ENCODE results near the gene DGKB.

Gene DGKB

GRCh38 chr7:14759785-14760184 is 142.8 kb downstream of the DGKB start:
- DNase-seq (ENCODE audit: low spot score), result no peak

- DNase-seq (ENCODE audit: low spot score), result no peak
Measured at GRCh38 chr7:14754631-14755030, 147.9 kb downstream of the DGKB start.

- DNase-seq (ENCODE audit: low spot score), result no peak
Measured at GRCh38 chr7:14752301-14752700, 150.2 kb downstream of the DGKB start.

GRCh38 chr7:14751461-14751860 is 151.1 kb downstream of the DGKB start:
- DNase-seq (ENCODE audit: low spot score), result no peak

GRCh38 chr7:14748461-14748860 is 154.1 kb downstream of the DGKB start:
- DNase-seq (ENCODE audit: low spot score), result peak; percentile 88

- peak; percentile 48 for DNase-seq (ENCODE audit: low spot score)
Measured at GRCh38 chr7:14747701-14748100, 154.8 kb downstream of the DGKB start.

GRCh38 chr7:14745076-14745475 is 157.5 kb downstream of the DGKB start:
- no peak for DNase-seq (ENCODE audit: low spot score)

- DNase-seq (ENCODE audit: low spot score), result no peak
Measured at GRCh38 chr7:14740606-14741005, 161.9 kb downstream of the DGKB start.

- DNase-seq (ENCODE audit: low spot score), result no peak
Measured at GRCh38 chr7:14739841-14740185, 162.7 kb downstream of the DGKB start.

- DNase-seq (ENCODE audit: low spot score), result no peak
Measured at GRCh38 chr7:14739168-14739840, 163.2 kb downstream of the DGKB start.

GRCh38 chr7:14738086-14738485 is 164.5 kb downstream of the DGKB start:
- no peak for DNase-seq (ENCODE audit: low spot score)

GRCh38 chr7:14734839-14735321 is 167.7 kb downstream of the DGKB start:
- no peak for DNase-seq (ENCODE audit: low spot score)

- DNase-seq (ENCODE audit: low spot score), result no peak
Measured at GRCh38 chr7:14720785-14721184, 181.8 kb downstream of the DGKB start.

- peak; percentile 28 for DNase-seq (ENCODE audit: low spot score)
Measured at GRCh38 chr7:14717816-14718215, 184.7 kb downstream of the DGKB start.

GRCh38 chr7:14717169-14717568 is 185.4 kb downstream of the DGKB start:
- DNase-seq (ENCODE audit: low spot score), result no peak

GRCh38 chr7:14714161-14714728 is 188.3 kb downstream of the DGKB start:
- no peak for DNase-seq (ENCODE audit: low spot score)

- no peak for DNase-seq (ENCODE audit: low spot score)
Measured at GRCh38 chr7:14698239-14698638, 204.3 kb downstream of the DGKB start.

GRCh38 chr7:14697684-14698083 is 204.9 kb downstream of the DGKB start:
- no peak for DNase-seq (ENCODE audit: low spot score)

- peak; percentile 22 for DNase-seq (ENCODE audit: low spot score)
Measured at GRCh38 chr7:14691597-14692203, 210.9 kb downstream of the DGKB start.

- no peak for DNase-seq (ENCODE audit: low spot score)
Measured at GRCh38 chr7:14691034-14691433, 211.5 kb downstream of the DGKB start.

- no peak for DNase-seq (ENCODE audit: low spot score)
Measured at GRCh38 chr7:14690486-14690885, 212.1 kb downstream of the DGKB start.

- no peak for DNase-seq (ENCODE audit: low spot score)
Measured at GRCh38 chr7:14690075-14690474, 212.5 kb downstream of the DGKB start.

- no peak for DNase-seq (ENCODE audit: low spot score)
Measured at GRCh38 chr7:14688208-14688607, 214.3 kb downstream of the DGKB start.

GRCh38 chr7:14687777-14688176 is 214.8 kb downstream of the DGKB start:
- no peak for DNase-seq (ENCODE audit: low spot score)

All from COLO829 (cell line).